Breast epithelium (tissue), 3 donors: ENCODE results near the gene ANKRD52.

Source experiments
- POLR2A ChIP-seq: fragments of 450-650 bp; IDR thresholded peaks from one replicate; pipeline ENCODE4 v1.6.1; 2016; ENCODE audit warnings: antibody characterized with exemption, mild to moderate bottlenecking, moderate library complexity
- POLR2AphosphoS5 ChIP-seq, 3 donors: sonication (generic); formaldehyde crosslinking; IDR thresholded peaks; one replicate each; pipeline ENCODE4 v1.6.1; 2017; ENCODE audit warnings: antibody characterized with exemption in 3 of 3
- TF ChIP-seq, protein P1 (sequence below), 3 donors: fragments of 450-650 bp; IDR thresholded peaks; one replicate each; pipeline ENCODE4 v1.5.1; 2016 to 2017; ENCODE audit warnings: antibody characterized with exemption in 3 of 3, mild to moderate bottlenecking in 3 of 3, moderate library complexity in 3 of 3

DNA sequence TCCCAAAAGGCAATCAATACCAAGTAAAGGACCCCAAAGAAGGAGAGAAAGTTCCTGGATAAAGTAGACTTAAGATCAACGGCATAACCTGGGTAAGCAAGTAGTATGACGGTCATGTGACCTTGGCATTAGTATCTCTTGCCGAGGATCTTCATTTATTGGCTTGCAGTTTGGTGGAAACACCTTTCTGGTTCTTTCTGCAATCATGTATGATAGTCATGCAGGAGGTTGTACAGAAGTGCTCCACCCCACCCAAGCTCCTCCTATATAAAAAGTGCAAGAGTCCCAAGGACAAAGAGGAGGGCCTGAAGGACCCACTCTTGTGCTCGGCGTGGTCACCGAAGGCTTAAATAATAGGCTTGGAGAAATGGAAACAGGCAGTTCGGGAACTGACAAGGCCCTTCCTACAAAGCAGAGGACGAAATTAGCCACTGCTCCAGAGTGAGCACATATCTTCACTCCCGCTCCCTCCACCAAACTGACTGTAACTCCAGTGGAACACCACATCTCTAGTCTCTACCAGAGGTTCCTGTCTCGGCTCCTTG, 41.2 kb upstream of the ANKRD52 start:
- no peak for TF ChIP-seq POLR2AphosphoS5 (IDR thresholded peaks at IDR 0.05)
- TF ChIP-seq, protein P1, sequence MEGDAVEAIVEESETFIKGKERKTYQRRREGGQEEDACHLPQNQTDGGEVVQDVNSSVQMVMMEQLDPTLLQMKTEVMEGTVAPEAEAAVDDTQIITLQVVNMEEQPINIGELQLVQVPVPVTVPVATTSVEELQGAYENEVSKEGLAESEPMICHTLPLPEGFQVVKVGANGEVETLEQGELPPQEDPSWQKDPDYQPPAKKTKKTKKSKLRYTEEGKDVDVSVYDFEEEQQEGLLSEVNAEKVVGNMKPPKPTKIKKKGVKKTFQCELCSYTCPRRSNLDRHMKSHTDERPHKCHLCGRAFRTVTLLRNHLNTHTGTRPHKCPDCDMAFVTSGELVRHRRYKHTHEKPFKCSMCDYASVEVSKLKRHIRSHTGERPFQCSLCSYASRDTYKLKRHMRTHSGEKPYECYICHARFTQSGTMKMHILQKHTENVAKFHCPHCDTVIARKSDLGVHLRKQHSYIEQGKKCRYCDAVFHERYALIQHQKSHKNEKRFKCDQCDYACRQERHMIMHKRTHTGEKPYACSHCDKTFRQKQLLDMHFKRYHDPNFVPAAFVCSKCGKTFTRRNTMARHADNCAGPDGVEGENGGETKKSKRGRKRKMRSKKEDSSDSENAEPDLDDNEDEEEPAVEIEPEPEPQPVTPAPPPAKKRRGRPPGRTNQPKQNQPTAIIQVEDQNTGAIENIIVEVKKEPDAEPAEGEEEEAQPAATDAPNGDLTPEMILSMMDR (IDR thresholded peaks at IDR 0.05): no peak
- TF ChIP-seq POLR2A: no peak
